Measurements from ENCODE around the gene KREMEN2.
"Not testable (repeated sequence)": the region's sequence is repeated elsewhere in the genome, so short reads cannot be mapped to it uniquely, and the experiment has no call there.

The KREMEN2 gene

GRCh38 chr16:2925951-2926649, 38.0 kb upstream of the KREMEN2 start:
- TF ChIP-seq CTCF (IDR thresholded peaks at IDR 0.05; ENCODE audit: extremely low read depth, insufficient read depth, missing control alignments) = no peak
- in situ Hi-C loops (cut with MboI; ENCODE audit: low pct_unique_long_range_greater_than_20kb, low sequenced_read_pairs, unreplicated experiment) = no loop called here
- no peak for DNase-seq (ENCODE audit: low spot score)

DNA sequence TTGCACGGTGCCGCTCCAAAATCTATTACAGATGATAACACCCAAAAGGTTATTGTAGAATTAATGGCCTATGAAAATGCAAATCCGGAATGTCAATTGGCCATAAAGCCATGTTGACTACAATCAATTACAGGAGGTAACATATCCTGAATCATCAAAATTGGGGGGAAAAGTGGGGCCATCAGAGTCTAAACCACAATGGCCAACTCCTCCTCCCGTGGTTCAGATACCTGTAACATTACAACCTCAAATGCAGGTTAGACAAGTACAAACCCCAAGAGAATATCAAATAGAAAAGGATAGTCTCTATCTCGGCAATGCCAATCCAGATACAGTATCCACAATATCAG, 37.5 kb upstream of the KREMEN2 start:
- DNase-seq (ENCODE audit: low spot score) = no peak
- no peak for TF ChIP-seq CTCF (IDR thresholded peaks at IDR 0.05; ENCODE audit: extremely low read depth, insufficient read depth, missing control alignments)
- in situ Hi-C loops (cut with MboI; ENCODE audit: low pct_unique_long_range_greater_than_20kb, low sequenced_read_pairs, unreplicated experiment) = no loop called here

- in situ Hi-C loops (cut with MboI; ENCODE audit: low pct_unique_long_range_greater_than_20kb, low sequenced_read_pairs, unreplicated experiment) = no loop called here
- peak; percentile 87 for DNase-seq (ENCODE audit: low spot score)
- TF ChIP-seq CTCF (IDR thresholded peaks at IDR 0.05; ENCODE audit: extremely low read depth, insufficient read depth, missing control alignments) = peak; percentile 97
These were observed 36.9 kb upstream of the KREMEN2 start for GRCh38 chr16:2927010-2927646.

GRCh38 chr16:2928151-2928550, 35.9 kb upstream of the KREMEN2 start:
- DNase-seq (ENCODE audit: low spot score); in situ Hi-C loops (cut with MboI; ENCODE audit: low pct_unique_long_range_greater_than_20kb, low sequenced_read_pairs, unreplicated experiment): not testable (repeated sequence)

DNA sequence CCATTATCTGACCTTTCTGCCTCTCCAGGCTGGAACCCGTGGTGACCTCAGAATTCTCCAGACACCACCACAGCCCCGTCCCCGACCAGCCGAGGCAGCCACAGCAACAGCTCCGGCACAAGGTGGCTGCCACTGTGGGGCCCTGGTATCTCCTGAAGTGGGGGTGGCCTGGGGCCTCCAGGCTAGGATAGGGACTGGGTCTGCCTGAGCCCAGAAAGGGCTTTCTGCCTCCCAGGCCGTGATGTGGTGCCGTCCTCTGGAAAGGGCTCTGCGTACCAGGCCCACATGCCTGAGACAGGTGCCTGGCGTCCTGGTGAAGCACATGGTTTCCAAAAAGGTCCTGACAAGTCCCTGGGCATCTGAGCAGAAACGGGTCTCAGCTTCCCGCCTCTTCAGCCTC, 35.3 kb upstream of the KREMEN2 start:
- no peak for TF ChIP-seq CTCF (IDR thresholded peaks at IDR 0.05; ENCODE audit: extremely low read depth, insufficient read depth, missing control alignments)
- in situ Hi-C loops (cut with MboI; ENCODE audit: low pct_unique_long_range_greater_than_20kb, low sequenced_read_pairs, unreplicated experiment) = no loop called here
- no peak for DNase-seq (ENCODE audit: low spot score)

- no peak for TF ChIP-seq CTCF (IDR thresholded peaks at IDR 0.05; ENCODE audit: extremely low read depth, insufficient read depth, missing control alignments)
- in situ Hi-C loops (cut with MboI; ENCODE audit: low pct_unique_long_range_greater_than_20kb, low sequenced_read_pairs, unreplicated experiment) = no loop called here
- no peak for DNase-seq (ENCODE audit: low spot score)
These were observed 34.4 kb upstream of the KREMEN2 start for GRCh38 chr16:2929693-2930092.

DNA sequence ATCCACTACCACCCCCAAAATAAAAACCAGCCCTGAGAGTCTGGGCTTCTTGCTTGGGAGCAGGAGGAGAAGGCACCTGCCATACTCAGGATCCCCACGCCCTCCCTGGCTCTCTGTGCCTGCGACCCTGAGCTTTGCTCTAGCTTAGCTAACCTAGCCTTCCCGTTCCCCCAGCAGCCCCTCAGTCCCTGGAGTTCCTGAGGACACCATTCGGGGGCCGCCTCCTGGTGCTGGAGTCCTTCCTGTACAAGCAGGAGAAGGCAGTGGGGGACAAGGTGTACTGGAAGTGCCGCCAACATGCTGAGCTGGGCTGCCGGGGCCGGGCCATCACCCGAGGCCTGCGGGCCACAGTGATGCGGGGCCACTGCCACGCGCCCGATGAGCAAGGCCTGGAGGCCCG, 33.8 kb upstream of the KREMEN2 start:
- no peak for TF ChIP-seq CTCF (IDR thresholded peaks at IDR 0.05; ENCODE audit: extremely low read depth, insufficient read depth, missing control alignments)
- in situ Hi-C loops (cut with MboI; ENCODE audit: low pct_unique_long_range_greater_than_20kb, low sequenced_read_pairs, unreplicated experiment) = no loop called here

DNA sequence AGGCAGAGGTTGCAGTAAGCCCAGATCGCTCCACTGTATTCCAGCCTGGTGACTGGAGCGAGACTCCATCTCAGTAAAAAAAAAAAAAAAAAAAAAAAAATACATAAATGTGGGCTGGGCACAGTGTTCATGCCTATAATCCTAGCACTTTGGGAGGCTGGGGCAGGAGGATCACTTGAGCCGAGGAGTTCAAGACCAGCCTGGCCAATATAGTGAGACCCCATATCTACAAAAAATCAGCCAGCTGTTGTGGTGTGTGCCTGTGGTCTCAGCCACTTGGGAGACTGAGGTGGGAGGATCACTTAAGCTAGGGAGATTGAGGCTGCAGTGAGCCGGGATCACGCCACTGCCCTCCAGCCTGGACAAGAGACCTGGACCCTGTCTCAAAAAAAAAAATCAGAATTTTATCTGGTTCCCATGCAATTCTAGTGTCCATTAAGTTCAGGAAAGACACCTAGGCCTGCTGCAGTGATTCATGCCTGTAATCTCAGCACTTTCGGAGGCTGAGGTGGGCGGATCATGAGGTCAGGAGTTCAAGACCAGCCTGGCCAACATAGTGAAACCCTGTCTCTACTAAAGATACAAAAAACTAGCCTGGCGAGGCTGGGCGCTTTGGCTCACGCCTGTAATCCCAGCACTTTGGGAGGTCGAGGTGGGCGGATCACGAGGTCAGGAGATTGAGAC, 32.7 kb upstream of the KREMEN2 start:
- DNase-seq (ENCODE audit: low spot score); in situ Hi-C loops (cut with MboI; ENCODE audit: low pct_unique_long_range_greater_than_20kb, low sequenced_read_pairs, unreplicated experiment): not testable (repeated sequence)

More for the DNA sequence above, 33.8 kb upstream of the KREMEN2 start:
- DNase-seq (ENCODE audit: low spot score) = no peak

Measured in GM13977 (cell line).